Endothelial cell of umbilical vein (primary cell): ENCODE measurements around the gene CHRNA7. TPM values are rescaled to one million over a fixed set of nuclear protein-coding genes. Genes with fewer than 3 reads are reported as not detected.

ENCODE experiments used
- BruUV-seq: library from RNA; stranded (reverse); fragments of 400-500 nt; replicated peaks from 2 replicates; lab custom pipeline; 2021; lab: Mats Ljungman, UMichigan
- CTCF ChIA-PET: fragments of 300-600, 350-600 bp; sonication (Branson Sonifier 250); formaldehyde crosslinking; loops from one replicate; lab custom pipeline; 2021; ENCODE audit warnings: antibody characterized with exemption, inconsistent platforms; lab: Charles Lee
- POLR2A ChIA-PET: fragments of 300-600, 350-600 bp; sonication (Branson Sonifier 250); formaldehyde crosslinking; loops from one replicate; lab custom pipeline; 2021; ENCODE audit warnings: antibody characterized with exemption, inconsistent platforms; lab: Charles Lee
- DNase-seq: peaks from one replicate; pipeline ENCODE4 v3.0.0-alpha.2; 2011; ENCODE audit warnings: low read depth, low spot score
- FAIRE-seq: peaks from 2 replicates; lab custom pipeline; 2011; peaks lifted over from hg19 to GRCh38; lab: Jason Lieb, UNC
- H2AFZ ChIP-seq: 2 replicates; pipeline ENCODE4 v1.6.0; 2012; ENCODE audit warnings: low read depth, low read length, control low read depth, inconsistent platforms
- H3K27ac ChIP-seq: 2 replicates; pipeline ENCODE4 v1.5.1; 2011; ENCODE audit warnings: low read depth, mild to moderate bottlenecking, control low read depth, low read length, moderate library complexity; ENCODE audit not compliant: insufficient read depth
- H3K27me3 ChIP-seq, 2 experiments: 2 replicates each; pipeline versions ENCODE4 v1.6.0 to v1.6.1; 2011; ENCODE audit warnings: low read length in 2 of 2, mixed read lengths in 1 of 2; ENCODE audit not compliant: control insufficient read depth in 2 of 2, insufficient read depth in 2 of 2
- H3K36me3 ChIP-seq, 2 experiments: 2 replicates in 1 of 2; 3 replicates in 1 of 2; pipeline ENCODE4 v1.5.1; 2011; ENCODE audit warnings: low read length in 2 of 2, mild to moderate bottlenecking in 1 of 2, moderate library complexity in 1 of 2; ENCODE audit not compliant: control insufficient read depth in 2 of 2, insufficient read depth in 2 of 2; ENCODE audit errors: extremely low read depth in 1 of 2
- H3K4me1 ChIP-seq: 3 replicates; pipeline ENCODE4 v1.5.1; 2011; ENCODE audit warnings: mild to moderate bottlenecking, low read length; ENCODE audit not compliant: control insufficient read depth, insufficient read depth; ENCODE audit errors: extremely low read depth
- H3K4me2 ChIP-seq: 2 replicates; pipeline ENCODE4 v1.6.1; 2011; ENCODE audit warnings: low read length, control low read depth, mixed read lengths; ENCODE audit not compliant: insufficient read depth
- H3K4me3 ChIP-seq, 3 experiments: fragments of 200-600 bp in 1 of 3; sonication (generic), shearing (Covaris generic) in 1 of 3; replicated peaks in 1 of 3; 2 replicates each; pipeline ENCODE4 v1.5.1; 2011 to 2016; ENCODE audit warnings: control low read depth in 3 of 3, low read length in 3 of 3, mild to moderate bottlenecking in 2 of 3, inconsistent platforms in 1 of 3, low read depth in 1 of 3, moderate library complexity in 1 of 3; ENCODE audit not compliant: insufficient read depth in 1 of 3
- H3K79me2 ChIP-seq: 2 replicates; pipeline ENCODE4 v1.6.0; 2012; ENCODE audit warnings: low read length, inconsistent platforms; ENCODE audit not compliant: control insufficient read depth, insufficient read depth
- H3K9ac ChIP-seq: replicated peaks from 2 replicates; pipeline ENCODE3; 2011; ENCODE audit warnings: low read length, control low read depth; ENCODE audit not compliant: insufficient read depth; ENCODE audit errors: extremely low read depth
- H3K9me1 ChIP-seq: replicated peaks from 3 replicates; pipeline ENCODE4 v1.6.0; 2011; ENCODE audit warnings: mild to moderate bottlenecking, low read length; ENCODE audit not compliant: control insufficient read depth, insufficient read depth; ENCODE audit errors: extremely low read depth
- H3K9me3 ChIP-seq: replicated peaks from 2 replicates; pipeline ENCODE4 v1.5.1; 2012; ENCODE audit warnings: low read length, inconsistent platforms; ENCODE audit not compliant: control insufficient read depth, insufficient read depth
- H4K20me1 ChIP-seq: replicated peaks from 2 replicates; pipeline ENCODE3; 2011; ENCODE audit warnings: mild to moderate bottlenecking, low read length; ENCODE audit not compliant: control insufficient read depth, insufficient read depth; ENCODE audit errors: extremely low read depth
- EZH2 ChIP-seq: IDR thresholded peaks from 2 replicates; pipeline ENCODE4 v1.6.1; 2012; ENCODE audit warnings: borderline replicate concordance, low read depth, mild to moderate bottlenecking, moderate library complexity, low read length, inconsistent platforms; ENCODE audit not compliant: severe bottlenecking
- FOS ChIP-seq: IDR thresholded peaks from 2 replicates; pipeline ENCODE4 v1.6.1; 2011; ENCODE audit warnings: mild to moderate bottlenecking, low read length, moderate library complexity, borderline replicate concordance; ENCODE audit not compliant: insufficient read depth
- GATA2 ChIP-seq: IDR thresholded peaks from 2 replicates; pipeline ENCODE4 v1.7.0; 2011; ENCODE audit warnings: low read depth, mild to moderate bottlenecking, moderate library complexity, mixed read lengths, low read length; ENCODE audit not compliant: insufficient read length, insufficient read depth
- JUN ChIP-seq: IDR thresholded peaks from 2 replicates; pipeline ENCODE4 v1.6.1; 2011; ENCODE audit warnings: borderline replicate concordance, low read depth; ENCODE audit not compliant: insufficient read length, insufficient read depth
- MYC ChIP-seq: IDR thresholded peaks from one replicate; pipeline ENCODE4 v1.6.1; 2011; ENCODE audit warnings: mild to moderate bottlenecking, low read depth, low read length
- POLR2A ChIP-seq: IDR thresholded peaks from 2 replicates; pipeline ENCODE4 v1.6.1; 2012; ENCODE audit warnings: low read depth, mild to moderate bottlenecking, control low read depth, low read length
- POLR2AphosphoS5 ChIP-seq: IDR thresholded peaks from 2 replicates; pipeline ENCODE4 v1.6.1; 2012; ENCODE audit warnings: low read depth, mild to moderate bottlenecking, control low read depth, low read length, moderate library complexity; ENCODE audit not compliant: insufficient read depth
- dilution Hi-C: fragments of 300-500 bp; cut with MboI; formaldehyde crosslinking; loops from one replicate; pipeline ENCODE4 v1.15.0; 2019; ENCODE audit warnings: low sequenced_read_pairs; ENCODE audit not compliant: extremely low pct_ligation_motif_present
- intact Hi-C: fragments of 100-400 bp; cut with micrococcal nuclease; formaldehyde crosslinking; loops from one replicate; pipeline ENCODE4 v1.10.0; 2022
- polyA plus RNA-seq, 4 experiments: library from polyadenylated mRNA; depleted of rRNA in 3 of 4; stranded (reverse) in 3 of 4; unstranded in 1 of 4; fragments of >200 nt; gene quantifications; 2 replicates each; pipeline versions ENCODE4 v1.2.1 to v1.2.3, GENCODE V29; 2011 to 2012; ENCODE audit warnings: missing spikeins in 1 of 4
- total RNA-seq: library from RNA; stranded (reverse); gene quantifications from 2 replicates; pipeline ENCODE4 v1.2.3, GENCODE V29; 2021
- TF ChIP-seq, protein P1 (sequence below): IDR thresholded peaks from 2 replicates; pipeline ENCODE4 v1.6.1; 2011; ENCODE audit not compliant: insufficient read depth, insufficient read length
- TF ChIP-seq, protein P2 (sequence below), 2 donors: IDR thresholded peaks; 1 replicate in 1 of 2; 2 replicates in 1 of 2; pipeline ENCODE4 v1.5.1; 2011; ENCODE audit warnings: low read length in 2 of 2, mild to moderate bottlenecking in 2 of 2, moderate library complexity in 2 of 2, control low read depth in 1 of 2, inconsistent platforms in 1 of 2, low read depth in 1 of 2; ENCODE audit not compliant: insufficient read depth in 1 of 2; ENCODE audit errors: extremely low read depth in 1 of 2

CHRNA7 gene
- total and polyA plus RNA-seq, 2 donors (not counting 3 experiments of a cell fraction or from before 2014, with no cell fraction given), result 0.70 to 2.6 TPM

DNA sequence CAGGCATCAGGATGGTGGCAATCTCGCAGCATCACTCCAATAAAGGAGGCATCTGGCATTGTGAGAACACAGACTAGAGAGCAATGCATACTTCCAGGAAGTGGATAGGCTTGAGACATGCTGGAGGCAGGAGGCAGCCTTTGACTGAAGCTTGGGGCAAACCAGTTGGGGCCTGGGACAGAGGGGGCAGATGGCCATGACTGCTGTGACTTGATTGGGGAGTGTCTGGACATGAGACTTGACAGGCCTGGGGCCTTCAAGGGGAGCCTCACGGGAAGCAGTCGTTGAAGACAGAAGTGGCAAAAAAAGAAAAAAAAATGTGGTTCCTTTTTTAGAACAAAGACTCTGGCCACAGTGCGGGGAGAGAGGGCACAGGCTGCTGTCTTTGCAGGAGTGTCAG lies 44.7 kb upstream of the CHRNA7 start:
- no peak for TF ChIP-seq POLR2AphosphoS5
- TF ChIP-seq EZH2, result no peak
- TF ChIP-seq MYC, result no peak
- TF ChIP-seq POLR2A, result no peak
- TF ChIP-seq GATA2, result no peak
- TF ChIP-seq, protein P1, sequence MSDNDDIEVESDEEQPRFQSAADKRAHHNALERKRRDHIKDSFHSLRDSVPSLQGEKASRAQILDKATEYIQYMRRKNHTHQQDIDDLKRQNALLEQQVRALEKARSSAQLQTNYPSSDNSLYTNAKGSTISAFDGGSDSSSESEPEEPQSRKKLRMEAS, result no peak
- TF ChIP-seq JUN, result no peak
- TF ChIP-seq, protein P2, sequence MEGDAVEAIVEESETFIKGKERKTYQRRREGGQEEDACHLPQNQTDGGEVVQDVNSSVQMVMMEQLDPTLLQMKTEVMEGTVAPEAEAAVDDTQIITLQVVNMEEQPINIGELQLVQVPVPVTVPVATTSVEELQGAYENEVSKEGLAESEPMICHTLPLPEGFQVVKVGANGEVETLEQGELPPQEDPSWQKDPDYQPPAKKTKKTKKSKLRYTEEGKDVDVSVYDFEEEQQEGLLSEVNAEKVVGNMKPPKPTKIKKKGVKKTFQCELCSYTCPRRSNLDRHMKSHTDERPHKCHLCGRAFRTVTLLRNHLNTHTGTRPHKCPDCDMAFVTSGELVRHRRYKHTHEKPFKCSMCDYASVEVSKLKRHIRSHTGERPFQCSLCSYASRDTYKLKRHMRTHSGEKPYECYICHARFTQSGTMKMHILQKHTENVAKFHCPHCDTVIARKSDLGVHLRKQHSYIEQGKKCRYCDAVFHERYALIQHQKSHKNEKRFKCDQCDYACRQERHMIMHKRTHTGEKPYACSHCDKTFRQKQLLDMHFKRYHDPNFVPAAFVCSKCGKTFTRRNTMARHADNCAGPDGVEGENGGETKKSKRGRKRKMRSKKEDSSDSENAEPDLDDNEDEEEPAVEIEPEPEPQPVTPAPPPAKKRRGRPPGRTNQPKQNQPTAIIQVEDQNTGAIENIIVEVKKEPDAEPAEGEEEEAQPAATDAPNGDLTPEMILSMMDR (IDR thresholded peaks at IDR 0.05; ENCODE audit: extremely low read depth in 1 of 2, insufficient read depth in 1 of 2, low read depth in 1 of 2, low read length in 2 of 2), result no peak
- no peak for TF ChIP-seq FOS
- POLR2A ChIA-PET, result no interaction called here
- DNase-seq (no peak), FAIRE-seq (no peak)
- intact Hi-C loops (no loop called here), dilution Hi-C loops (no loop called here)
- Histone ChIP-seq H3K27me3 (no peaks in the 10 kb centered on the region), H3K79me2 (no peaks in the 10 kb centered on the region), H3K27ac (no peak overlapping the region), H3K9me1 (no peaks in the 10 kb centered on the region), H3K4me3 (no peak overlapping the region), H3K9ac (no peak overlapping the region), H3K4me2 (no peak overlapping the region), H3K4me1 (no peaks in the 10 kb centered on the region), H3K36me3 (no peaks in the 10 kb centered on the region), H2AFZ (no peak overlapping the region), H4K20me1 (no peaks in the 10 kb centered on the region), H3K9me3 (no peaks in the 10 kb centered on the region)
- CTCF ChIA-PET, result interaction anchor here (1.0 kb wide), 1 partner anchor 8 kb away, joined by 4 read pairs; no protein-coding TSS in a partner anchor
- no TSS peak for BruUV-seq
